Measurements from ENCODE around the gene OSBP2.

Gene OSBP2

DNA sequence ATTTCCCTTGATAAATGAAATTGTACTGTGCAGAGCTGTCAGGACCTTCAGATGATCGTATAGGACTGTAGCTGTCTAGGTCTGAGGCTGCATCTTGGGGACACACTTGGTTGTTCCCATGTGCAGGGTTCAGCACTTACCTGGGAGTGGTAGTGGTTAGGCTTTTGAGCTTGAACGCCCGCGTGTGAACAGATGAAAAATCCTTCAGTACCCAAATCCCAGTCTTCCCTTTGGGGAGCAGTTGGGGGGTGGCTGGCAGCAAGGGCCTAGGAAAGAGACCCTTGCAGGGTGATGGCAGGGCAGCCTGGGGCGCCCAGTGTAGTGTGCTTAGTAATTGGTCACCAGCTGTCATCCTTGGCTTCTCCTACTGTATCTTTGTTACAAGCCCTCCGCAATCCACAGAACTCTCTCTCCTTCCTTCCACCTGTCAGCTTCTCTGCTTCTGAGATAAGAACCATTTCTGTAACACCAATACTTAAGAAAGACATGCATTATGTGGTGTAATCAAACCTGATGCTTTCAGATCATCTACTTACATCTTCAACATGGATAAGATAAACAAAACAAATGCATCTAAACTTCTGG is 209.3 kb downstream of the OSBP2 start:
- no peak for DNase-seq (ENCODE audit: low spot score)

DNA sequence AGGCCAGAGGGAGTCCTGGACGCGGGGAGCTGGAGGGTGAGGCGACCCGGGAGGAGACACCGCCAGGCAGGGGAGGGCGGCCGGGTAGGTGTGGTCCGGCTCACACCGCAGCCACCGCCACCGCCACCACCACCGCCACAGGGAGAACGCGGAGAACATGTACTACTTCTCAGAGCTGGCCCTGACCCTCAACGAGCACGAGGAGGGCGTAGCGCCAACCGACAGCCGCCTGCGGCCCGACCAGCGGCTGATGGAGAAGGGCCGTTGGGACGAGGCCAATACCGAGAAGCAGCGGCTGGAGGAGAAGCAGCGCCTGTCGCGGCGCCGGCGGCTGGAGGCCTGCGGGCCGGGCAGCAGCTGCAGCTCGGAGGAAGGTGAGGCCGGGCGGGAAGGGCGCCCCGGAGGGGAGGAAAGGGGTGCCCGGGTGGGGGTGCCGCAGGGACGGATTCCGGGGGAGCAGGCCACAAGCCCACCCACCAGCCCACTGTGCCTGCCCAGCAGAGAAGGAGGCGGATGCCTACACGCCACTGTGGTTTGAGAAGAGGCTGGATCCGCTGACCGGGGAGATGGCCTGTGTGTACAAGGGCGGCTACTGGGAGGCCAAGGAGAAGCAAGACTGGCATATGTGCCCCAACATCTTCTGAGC is 211.1 kb downstream of the OSBP2 start:
- no peak for DNase-seq (ENCODE audit: low spot score)

DNA sequence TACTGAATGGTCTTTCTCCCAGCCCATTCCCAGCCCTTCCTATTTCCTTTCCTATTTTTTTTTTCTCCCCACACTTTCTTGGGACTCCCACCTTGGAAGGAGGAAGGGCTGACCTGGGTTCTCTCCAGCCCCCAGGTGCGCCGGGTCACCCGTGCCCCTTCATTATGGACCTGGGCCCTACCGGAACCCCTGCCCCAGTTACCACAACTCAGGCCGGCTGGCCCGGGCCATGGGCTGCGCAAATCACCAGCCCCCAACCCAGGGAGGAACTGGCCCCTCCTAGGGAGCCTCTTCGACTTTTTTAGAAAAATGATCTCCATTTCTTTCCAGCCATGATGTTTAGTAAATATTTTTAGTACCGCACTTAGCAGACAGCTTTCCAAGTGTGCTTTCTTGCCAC is 211.7 kb downstream of the OSBP2 start:
- DNase-seq (ENCODE audit: low spot score) = no peak

DNA sequence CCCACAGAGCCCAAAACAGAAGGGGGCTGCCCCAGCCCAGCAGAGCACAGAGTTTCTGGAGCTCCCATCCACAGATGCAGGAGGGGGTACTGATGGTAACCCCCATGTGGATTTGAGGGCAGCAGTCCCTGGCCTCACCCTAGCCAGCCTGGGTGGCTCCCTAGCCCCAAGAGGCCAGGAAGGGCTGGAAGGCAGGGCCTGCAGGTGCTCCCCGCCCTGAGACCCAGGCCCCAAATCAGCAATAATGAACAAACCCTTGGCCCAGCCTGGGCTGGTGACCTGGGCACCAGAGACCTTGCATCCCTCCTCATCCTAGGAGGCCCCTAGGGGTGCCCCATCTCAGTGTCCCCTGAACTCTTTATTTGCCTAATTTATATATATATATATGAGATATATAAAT is 212.3 kb downstream of the OSBP2 start:
- no peak for DNase-seq (ENCODE audit: low spot score)

DNA sequence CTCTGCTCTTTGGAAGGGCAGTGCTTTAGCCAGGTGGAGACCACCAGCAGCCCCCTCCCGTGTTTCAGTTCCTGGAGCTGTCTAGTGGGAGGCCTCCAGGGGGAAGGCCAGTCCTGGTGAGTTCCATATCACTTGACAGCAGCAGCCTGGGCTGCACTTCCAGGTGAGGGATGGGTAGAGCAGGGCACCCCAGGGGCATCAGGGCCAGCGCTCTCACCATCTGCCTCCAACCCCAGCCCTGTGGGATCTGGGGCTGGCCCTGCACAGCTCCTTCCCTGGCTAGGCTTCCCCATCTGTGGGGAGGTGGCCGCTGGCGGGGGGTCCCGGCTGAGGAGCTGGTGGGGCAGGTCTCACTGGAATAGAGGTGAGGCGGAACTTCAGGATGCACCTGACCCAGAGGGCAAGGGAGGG is 213.4 kb downstream of the OSBP2 start:
- no peak for DNase-seq (ENCODE audit: low spot score)

DNA sequence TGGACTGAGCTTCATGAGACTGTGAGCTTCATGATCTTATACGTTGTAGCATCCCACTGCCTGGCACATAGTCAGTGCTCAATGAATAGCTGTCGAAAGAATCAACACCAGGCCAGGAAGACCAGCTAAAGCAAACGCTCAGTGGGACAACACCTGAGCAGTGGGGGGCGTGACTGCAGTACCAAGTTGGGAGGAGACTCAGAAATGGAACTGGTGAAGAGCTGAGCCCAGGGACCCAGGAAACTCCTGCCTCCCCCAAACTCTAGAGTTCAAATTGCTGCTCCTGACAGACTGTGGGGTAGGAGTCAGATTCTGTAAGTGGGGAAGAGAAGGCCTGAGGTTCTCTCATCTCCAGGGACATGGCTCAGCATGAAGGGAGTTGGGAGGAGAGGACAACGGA is 214.6 kb downstream of the OSBP2 start:
- no peak for DNase-seq (ENCODE audit: low spot score)

DNA sequence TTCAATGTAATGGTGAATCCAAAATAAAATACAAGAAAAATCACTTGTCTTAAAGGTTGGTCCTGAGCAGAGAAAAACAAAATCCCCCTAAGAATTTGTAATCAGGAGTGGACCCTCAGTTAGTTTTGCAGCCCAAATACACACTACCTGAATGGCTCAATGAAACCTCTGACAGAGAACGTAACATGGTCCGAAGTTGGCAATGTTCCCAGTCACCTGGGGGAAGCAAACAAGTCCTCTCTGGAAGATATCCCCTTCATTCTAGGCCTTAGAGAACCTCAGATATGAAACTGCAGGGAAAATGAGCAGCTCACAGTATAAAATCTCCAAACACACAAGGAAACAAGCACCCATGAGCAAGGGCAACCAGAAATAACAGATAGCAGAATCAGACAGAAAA is 215.7 kb downstream of the OSBP2 start:
- no peak for DNase-seq (ENCODE audit: low spot score)

DNA sequence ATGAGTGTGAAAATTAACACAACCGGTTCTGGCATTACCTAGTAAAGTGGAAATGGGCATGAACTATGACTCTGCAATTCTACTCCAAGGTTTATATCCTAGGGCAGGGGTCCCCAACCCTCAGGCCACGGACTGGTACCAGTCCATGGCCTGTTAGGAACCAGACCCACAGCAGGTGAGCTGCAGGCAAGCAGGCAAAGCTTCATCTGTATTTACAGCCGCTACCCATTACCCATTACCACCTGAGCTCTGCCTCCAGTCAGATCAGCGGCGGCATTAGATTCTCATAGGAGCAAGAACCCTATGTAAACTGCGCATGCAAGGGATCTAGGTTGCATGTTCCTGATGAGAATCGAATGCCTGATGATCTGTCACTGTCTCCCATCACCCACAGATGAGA is 224.1 kb downstream of the OSBP2 start:
- no peak for DNase-seq (ENCODE audit: low spot score)

DNA sequence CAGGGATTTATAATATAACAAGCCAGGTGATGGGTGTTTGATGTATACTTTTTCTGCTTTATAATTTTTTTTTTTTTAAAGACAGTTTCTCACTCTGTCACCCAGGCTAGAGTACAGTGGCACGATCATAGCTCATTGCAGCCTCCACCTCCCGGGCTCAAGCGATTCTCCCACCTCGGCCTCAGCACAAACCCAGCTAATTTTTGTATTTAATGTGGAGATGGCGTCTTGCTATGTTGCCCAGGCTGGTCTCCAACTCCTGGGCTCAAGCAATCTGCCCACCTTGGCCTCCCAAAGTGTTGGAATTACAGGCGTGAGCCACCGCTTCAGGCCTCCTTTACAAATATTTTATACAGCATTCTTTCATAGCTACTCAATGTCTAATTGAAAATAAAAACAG is 225.3 kb downstream of the OSBP2 start:
- DNase-seq (ENCODE audit: low spot score) = no peak

DNA sequence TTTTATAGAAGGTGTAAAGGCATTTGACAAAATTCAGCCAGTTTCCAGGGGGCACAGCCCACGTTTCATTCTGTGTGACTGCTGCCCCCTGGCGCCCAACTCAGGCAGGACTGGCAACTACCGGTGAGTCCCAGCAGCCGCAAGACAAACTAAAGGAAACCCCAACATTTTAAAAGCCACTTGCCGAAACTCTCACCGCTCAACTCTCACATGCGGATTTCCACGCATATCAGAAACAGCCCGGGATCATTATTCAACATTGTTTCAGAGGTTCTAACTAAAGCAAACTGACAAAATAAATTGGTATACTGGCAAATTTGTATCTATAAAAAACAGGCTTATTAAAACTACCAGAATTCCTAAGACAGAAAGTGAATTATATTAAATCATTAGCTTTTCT is 225.7 kb downstream of the OSBP2 start:
- peak; percentile 62 for DNase-seq (ENCODE audit: low spot score)

DNA sequence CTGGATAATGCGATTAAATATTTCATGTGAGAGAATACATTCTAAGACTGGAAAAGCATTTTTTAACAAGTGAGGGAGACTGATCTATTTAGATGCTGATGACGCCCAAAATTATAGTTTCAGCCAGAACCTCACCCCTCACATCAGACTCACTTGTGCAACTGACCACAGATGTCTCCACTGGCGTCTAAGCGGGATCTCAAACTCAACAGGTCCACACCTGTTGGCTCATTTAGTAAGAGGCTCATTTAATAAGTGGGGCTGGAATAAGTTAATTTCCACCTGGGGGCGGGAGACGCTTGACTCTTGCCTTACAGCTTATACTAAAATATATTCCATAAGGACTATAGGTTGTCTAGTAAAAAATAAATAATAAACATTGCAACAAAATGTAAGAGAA is 226.4 kb downstream of the OSBP2 start:
- DNase-seq (ENCODE audit: low spot score) = no peak

DNA sequence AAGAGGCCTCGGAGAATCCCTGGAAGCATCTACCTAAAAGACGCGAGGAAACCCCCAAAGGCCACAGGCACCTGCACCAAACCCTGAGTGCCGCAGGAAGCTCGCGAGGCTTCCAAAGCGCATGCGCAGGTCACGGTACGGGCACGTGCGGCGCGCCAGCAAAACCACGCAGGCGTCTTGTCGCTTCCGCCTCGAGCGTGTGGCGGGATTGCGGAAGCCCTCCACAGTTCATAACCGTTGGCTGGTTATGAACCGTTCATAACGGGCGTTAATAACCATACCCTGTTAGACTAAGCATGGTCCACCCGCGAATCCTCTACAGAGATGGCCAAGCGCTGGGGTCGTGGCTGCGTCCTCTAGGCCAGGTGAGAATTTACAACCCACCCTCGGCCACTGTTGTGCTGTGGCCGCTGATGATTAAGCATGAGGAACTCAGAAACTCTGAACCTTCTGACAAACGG is 227.5 kb downstream of the OSBP2 start:
- peak; percentile 55 for DNase-seq (ENCODE audit: low spot score)

DNA sequence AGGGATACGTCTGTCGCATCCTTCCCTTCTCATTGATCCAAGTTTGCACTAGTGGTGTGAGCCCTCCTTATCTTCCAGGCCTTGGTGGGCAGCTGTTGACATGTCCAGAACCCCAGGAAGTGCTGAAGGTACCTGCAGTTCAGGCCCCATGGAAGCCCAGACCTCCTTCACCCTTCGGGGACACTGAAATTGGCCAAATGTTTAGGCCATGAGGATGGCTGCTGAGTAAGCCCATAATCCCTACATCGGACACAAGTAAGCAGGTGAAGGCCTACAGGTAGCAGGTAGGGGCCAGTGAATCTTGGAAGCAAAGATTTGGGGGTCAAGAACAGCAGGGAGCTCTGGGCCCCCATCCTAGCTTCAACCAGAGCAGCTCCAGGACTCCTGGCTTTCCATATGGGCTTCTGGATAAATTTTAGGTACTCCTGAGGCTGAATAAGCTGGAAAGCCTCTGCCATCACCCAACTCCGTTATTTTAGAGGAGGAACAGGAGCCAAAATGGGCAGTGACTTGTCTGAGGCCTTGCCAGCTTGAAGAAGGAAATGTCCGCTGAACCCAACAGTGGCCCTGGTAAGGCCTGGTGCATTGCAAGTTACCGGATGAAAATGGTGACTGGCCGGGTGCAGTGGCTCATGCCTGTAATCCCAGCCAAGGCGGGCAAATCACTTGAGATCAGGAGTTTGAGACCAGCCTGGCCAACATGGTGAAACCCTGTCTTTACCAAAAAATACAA is 228.7 kb downstream of the OSBP2 start:
- DNase-seq (ENCODE audit: low spot score) = no peak

DNA sequence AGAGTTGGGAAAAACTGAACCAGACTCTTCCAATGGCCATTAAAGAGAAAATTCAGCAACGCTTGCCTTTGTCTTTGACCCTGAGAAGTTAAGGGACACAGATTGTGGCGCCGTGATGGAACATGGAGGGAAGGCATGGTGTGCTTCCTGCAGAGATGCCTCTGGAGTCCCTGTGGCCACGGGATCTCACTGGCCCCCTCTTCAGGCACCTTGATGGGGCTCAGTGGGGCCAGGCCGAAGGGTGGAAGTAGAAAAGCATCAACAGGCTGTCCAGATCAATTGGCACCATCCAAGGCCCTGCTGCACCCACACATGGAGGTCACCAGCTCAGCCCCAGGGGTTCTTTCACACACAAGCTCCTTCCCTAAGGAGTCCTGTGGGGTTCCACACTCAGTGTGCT is 231.0 kb downstream of the OSBP2 start:
- DNase-seq (ENCODE audit: low spot score) = no peak

DNA sequence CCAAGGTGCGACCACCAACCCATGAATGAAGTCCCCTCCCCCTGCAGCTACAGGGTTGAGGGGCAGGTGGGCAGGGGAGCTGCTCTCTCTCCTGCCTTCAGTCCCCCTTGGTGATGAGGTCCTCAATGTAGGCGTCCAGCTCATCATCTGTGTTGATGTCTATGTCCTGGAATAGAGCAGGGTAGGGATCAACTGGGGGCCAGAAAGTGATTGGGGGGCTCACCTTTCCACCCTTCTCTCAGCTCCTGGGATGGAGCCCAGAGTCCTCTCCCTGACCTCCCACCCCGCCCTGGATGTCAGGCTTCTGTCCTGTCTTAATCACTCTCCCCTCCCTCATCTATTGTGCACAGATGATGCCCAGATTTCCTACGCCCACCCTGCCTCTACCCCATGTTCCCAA is 232.0 kb downstream of the OSBP2 start:
- no peak for DNase-seq (ENCODE audit: low spot score)

DNA sequence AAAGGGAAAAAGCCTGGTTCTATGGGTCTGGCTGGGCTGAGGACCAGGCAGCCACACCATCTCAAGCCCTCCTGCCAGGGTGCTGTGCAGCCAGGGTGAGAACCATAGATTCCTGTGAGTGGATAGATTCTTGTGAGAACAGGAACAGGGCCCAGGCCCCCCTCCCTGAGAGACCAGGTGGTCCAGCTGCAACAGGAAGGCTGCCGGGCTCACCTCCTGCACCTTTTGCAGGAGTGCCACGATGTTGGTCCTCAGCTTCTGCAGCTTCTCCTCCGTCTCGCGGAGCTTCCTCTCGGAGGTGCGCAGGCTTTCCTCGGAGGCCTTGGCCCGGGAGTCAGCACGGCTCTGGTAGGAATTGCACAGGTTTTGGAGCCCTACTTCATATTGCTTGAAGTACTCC is 233.1 kb downstream of the OSBP2 start:
- DNase-seq (ENCODE audit: low spot score) = no peak

DNA sequence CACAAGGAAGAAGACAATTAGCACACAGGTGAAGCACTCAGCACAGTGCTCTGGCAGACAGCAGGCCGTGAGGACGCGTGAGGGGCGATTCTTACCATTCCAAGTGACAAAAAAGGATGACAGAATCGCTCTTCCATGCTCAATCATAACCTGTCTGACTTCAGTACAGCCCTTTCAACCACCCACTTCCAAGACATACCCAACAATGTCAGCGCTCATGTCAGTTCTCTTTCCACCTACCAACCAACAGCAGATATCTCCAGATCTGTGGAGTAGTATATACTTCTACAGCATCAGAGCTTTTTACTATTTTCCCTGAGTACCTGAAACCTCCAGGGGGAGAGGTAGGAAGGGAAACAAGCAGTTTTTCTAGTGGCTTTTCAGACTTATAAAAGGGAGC is 233.7 kb downstream of the OSBP2 start:
- no peak for DNase-seq (ENCODE audit: low spot score)

DNA sequence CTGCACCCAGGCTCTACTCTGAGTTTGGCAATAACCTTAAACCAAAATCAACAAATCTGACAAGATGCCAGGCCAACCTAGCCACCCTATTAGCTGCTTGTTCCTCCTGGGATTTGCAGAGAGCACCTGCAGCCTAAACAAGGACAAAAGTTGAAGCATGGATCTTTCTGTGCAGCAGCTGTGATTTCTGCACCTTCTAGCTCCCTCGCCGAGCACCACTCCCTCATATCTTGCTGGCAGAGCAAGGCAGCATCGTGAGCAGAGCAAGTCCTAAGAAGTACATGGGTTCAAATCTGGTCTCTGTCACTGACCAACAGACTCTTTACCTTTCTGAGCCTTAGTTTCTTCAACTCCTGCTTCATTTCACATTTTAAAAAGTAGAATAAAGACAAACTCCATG is 235.6 kb downstream of the OSBP2 start:
- DNase-seq (ENCODE audit: low spot score) = no peak

DNA sequence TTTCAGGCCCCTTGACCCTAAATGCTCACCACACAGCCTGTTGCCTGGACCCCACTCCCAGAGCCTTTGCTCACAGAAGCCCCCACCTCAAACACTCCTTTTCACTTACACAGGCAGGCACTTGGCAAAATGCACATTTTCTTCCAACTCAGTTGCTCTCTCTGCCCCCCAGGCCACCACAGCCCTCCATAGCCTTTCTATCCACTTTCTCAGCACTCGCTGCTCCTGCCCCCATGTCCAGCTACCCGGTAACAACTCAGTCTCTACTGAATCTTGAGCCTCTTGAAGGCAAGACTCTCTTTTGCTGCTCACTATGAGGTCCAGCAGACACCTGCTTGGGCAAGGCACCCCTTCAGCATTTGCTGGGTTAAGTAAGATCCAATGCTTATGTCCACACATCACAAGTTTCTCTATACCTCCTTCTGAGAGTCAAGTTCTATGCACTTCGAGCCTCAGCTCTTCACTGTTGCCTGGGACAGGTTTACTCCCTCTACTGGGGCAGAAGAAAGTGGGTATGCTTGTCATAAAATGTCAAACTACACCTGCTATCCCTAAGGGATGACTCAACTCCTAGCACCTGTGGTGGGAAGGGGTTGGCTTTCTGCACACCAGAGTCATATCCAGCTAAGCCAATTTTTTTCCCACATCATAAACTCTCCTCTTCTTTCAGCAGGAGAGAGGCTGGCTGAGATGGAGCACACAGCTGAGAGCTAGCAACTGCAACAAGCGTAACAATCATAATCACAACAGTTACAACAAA is 237.0 kb downstream of the OSBP2 start:
- DNase-seq (ENCODE audit: low spot score) = no peak

DNA sequence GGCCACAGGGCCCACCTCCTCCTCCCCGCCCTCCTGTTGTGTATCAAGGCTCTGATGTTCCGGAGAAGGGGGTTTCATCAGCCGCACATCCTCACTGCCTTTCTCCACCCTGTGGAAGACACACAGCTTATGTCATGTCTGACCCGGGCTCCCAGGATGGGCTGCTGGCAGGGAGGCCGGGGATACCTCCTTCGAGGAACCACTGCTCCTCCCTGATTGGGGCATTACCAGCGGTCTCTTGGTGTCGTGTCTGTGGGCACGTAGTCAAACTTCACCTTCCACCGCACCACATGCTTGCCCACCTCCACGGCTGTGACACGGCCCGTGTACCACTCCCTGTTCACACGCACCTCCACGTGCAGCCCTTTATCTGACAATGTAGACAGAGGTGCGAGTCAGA is 238.0 kb downstream of the OSBP2 start:
- DNase-seq (ENCODE audit: low spot score) = no peak

DNA sequence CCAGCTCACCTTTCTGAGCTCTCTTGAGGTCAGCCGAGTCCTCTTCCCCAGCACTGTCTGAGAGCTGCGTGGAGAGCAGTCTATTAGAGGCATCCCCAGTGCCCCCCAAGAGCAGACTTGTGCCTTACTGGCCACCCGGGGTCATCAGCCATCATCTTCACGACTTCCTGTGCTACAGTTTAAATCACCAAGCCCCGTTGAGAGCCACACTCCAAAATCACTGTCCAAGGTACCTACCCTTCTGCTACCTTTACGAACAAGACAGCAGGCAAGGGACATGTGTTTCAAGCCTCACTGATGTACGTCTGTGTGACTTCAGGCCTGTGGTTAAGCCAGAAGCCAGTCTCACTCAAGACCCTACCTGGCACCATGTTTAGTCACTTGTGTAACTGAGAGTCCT is 238.8 kb downstream of the OSBP2 start:
- DNase-seq (ENCODE audit: low spot score) = no peak

DNA sequence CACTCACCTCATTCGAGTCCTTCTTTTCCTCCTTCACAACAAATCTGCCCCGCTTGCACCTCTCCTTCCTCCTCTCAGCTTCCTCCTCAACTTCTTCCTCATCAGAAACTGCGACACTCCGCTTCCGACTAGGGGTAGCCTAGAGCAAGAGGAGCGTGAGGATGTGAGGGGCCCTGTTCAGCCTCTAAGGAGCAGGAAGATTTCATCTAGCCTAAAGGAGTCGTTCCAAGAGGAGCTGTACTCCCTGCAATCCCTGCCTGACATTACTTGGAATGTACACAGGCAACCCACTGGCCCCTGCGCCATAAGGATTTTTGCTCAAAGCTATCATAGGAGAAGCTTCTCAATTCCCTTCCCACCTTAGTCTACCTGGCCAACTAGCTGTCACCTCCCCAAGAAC is 239.4 kb downstream of the OSBP2 start:
- no peak for DNase-seq (ENCODE audit: low spot score)

All from kidney tubule cell (primary cell).